DOHH2 (cell line): ENCODE data around the gene SLC4A3.

Source experiments
- EZH2phosphoT487 ChIP-seq: fragments of 200-600 bp; sonication (generic); IDR thresholded peaks from 2 replicates; pipeline ENCODE4 v1.6.1; 2017; ENCODE audit warnings: borderline replicate concordance, mild to moderate bottlenecking, antibody characterized with exemption, low read length, moderate library complexity, mixed read lengths
- TF ChIP-seq, protein P1 (sequence below): fragments of 200-600 bp; sonication (generic); IDR thresholded peaks from one replicate; pipeline ENCODE4 v1.5.1; 2014; ENCODE audit warnings: antibody characterized with exemption, mild to moderate bottlenecking, low read depth, low read length; ENCODE audit not compliant: poor library complexity, severe bottlenecking

GRCh38 chr2:219630770-219631405 is 3.5 kb downstream of the SLC4A3 start:
- TF ChIP-seq, protein P1, sequence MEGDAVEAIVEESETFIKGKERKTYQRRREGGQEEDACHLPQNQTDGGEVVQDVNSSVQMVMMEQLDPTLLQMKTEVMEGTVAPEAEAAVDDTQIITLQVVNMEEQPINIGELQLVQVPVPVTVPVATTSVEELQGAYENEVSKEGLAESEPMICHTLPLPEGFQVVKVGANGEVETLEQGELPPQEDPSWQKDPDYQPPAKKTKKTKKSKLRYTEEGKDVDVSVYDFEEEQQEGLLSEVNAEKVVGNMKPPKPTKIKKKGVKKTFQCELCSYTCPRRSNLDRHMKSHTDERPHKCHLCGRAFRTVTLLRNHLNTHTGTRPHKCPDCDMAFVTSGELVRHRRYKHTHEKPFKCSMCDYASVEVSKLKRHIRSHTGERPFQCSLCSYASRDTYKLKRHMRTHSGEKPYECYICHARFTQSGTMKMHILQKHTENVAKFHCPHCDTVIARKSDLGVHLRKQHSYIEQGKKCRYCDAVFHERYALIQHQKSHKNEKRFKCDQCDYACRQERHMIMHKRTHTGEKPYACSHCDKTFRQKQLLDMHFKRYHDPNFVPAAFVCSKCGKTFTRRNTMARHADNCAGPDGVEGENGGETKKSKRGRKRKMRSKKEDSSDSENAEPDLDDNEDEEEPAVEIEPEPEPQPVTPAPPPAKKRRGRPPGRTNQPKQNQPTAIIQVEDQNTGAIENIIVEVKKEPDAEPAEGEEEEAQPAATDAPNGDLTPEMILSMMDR: no peak
- TF ChIP-seq EZH2phosphoT487: no peak
